Fibroblast of lung (primary cell): ENCODE data around the gene NLRP4. TPM values are rescaled to one million over a fixed set of nuclear protein-coding genes. Genes with fewer than 3 reads are reported as not detected.

Experiments used
- DNase-seq, 2 donors: peaks; one replicate each; pipeline versions ENCODE4 v3.0.0 to v3.0.0-alpha.2; 2010; ENCODE audit warnings: low read depth in 2 of 2
- H2AFZ ChIP-seq: 2 replicates; pipeline ENCODE4 v1.5.1; 2012; ENCODE audit warnings: low read length, control low read depth, inconsistent platforms
- H3K27ac ChIP-seq: 2 replicates; pipeline ENCODE4 v1.5.1; 2011; ENCODE audit warnings: low read length, control low read depth; ENCODE audit not compliant: insufficient read depth
- H3K27me3 ChIP-seq: 2 replicates; pipeline ENCODE4 v1.5.1; 2011; ENCODE audit warnings: mild to moderate bottlenecking, low read length; ENCODE audit not compliant: control insufficient read depth, insufficient read depth
- H3K36me3 ChIP-seq: 2 replicates; pipeline ENCODE4 v1.5.1; 2011; ENCODE audit warnings: low read length; ENCODE audit not compliant: control insufficient read depth, insufficient read depth
- H3K4me1 ChIP-seq: 2 replicates; pipeline ENCODE4 v1.5.1; 2011; ENCODE audit warnings: low read length; ENCODE audit not compliant: control insufficient read depth, insufficient read depth; ENCODE audit errors: extremely low read depth
- H3K4me2 ChIP-seq: 2 replicates; pipeline ENCODE4 v1.5.1; 2011; ENCODE audit warnings: low read length, control low read depth; ENCODE audit not compliant: insufficient read depth; ENCODE audit errors: extremely low read depth
- H3K4me3 ChIP-seq, 4 experiments: fragments of 200-600 bp in 1 of 4; sonication (generic) in 1 of 4; replicated peaks in 1 of 4; 2 replicates each; pipeline ENCODE4 v1.5.1; 2011 to 2016; ENCODE audit warnings: low read length in 4 of 4, low read depth in 3 of 4, mild to moderate bottlenecking in 3 of 4, control low read depth in 2 of 4, inconsistent platforms in 1 of 4, mixed read lengths in 1 of 4; ENCODE audit not compliant: insufficient read depth in 1 of 4; ENCODE audit errors: control extremely low read depth in 1 of 4
- H3K79me2 ChIP-seq: 2 replicates; pipeline ENCODE4 v1.5.1; 2012; ENCODE audit warnings: mild to moderate bottlenecking, low read length, inconsistent platforms; ENCODE audit not compliant: control insufficient read depth, insufficient read depth
- H3K9ac ChIP-seq: 2 replicates; pipeline ENCODE4 v1.5.1; 2011; ENCODE audit warnings: mild to moderate bottlenecking, low read length, control low read depth; ENCODE audit not compliant: insufficient read depth
- H3K9me3 ChIP-seq: 2 replicates; pipeline ENCODE4 v1.5.1; 2012; ENCODE audit warnings: low read depth, low read length; ENCODE audit not compliant: control insufficient read depth, insufficient read depth
- H4K20me1 ChIP-seq: 2 replicates; pipeline ENCODE4 v1.5.1; 2011; ENCODE audit warnings: low read length; ENCODE audit not compliant: control insufficient read depth, insufficient read depth; ENCODE audit errors: extremely low read depth
- EZH2 ChIP-seq: IDR thresholded peaks from 2 replicates; pipeline ENCODE4 v1.5.1; 2012; ENCODE audit warnings: low read length, control low read depth, mild to moderate bottlenecking; ENCODE audit errors: missing control alignments
- polyA plus RNA-seq, 2 donors: library from polyadenylated mRNA; depleted of rRNA in 1 of 2; stranded (reverse) in 1 of 2; unstranded in 1 of 2; fragments of >200 nt; gene quantifications; 2 replicates each; pipeline ENCODE4 v1.2.1, GENCODE V29; 2011 to 2012; ENCODE audit warnings: missing spikeins in 1 of 2
- total RNA-seq: library from RNA; depleted of rRNA; stranded (reverse); fragments of >200 nt; gene quantifications from 2 replicates; pipeline ENCODE4 v1.2.1, GENCODE V29; 2014
- TF ChIP-seq, protein P1 (sequence below), 2 donors: IDR thresholded peaks in 1 of 2; conservative IDR thresholded peaks in 1 of 2; 1 replicate in 1 of 2; 2 replicates in 1 of 2; pipeline ENCODE4 v1.5.1; 2011 to 2012; ENCODE audit warnings: low read length in 2 of 2, control low read depth in 1 of 2, inconsistent platforms in 1 of 2, low read depth in 1 of 2, mild to moderate bottlenecking in 1 of 2

The NLRP4 gene
- total and polyA plus RNA-seq, 2 donors (not counting 1 experiment from before 2014, with no cell fraction given): not detected

GRCh38 chr19:55857149-55857548, 20.8 kb downstream of the NLRP4 start:
- H3K4me3 ChIP-seq: no peak overlapping the region
- no peaks in the 10 kb centered on the region for H3K27me3 ChIP-seq
- no peak overlapping the region for H3K4me2 ChIP-seq
- no peaks in the 10 kb centered on the region for H3K4me1 ChIP-seq
- H3K79me2 ChIP-seq: no peaks in the 10 kb centered on the region
- no peak for DNase-seq
- no peaks in the 10 kb centered on the region for H4K20me1 ChIP-seq
- H3K9ac ChIP-seq: no peak overlapping the region
- H3K36me3 ChIP-seq: no peaks in the 10 kb centered on the region
- no peak overlapping the region for H2AFZ ChIP-seq
- no peak for TF ChIP-seq EZH2
- TF ChIP-seq, protein P1, sequence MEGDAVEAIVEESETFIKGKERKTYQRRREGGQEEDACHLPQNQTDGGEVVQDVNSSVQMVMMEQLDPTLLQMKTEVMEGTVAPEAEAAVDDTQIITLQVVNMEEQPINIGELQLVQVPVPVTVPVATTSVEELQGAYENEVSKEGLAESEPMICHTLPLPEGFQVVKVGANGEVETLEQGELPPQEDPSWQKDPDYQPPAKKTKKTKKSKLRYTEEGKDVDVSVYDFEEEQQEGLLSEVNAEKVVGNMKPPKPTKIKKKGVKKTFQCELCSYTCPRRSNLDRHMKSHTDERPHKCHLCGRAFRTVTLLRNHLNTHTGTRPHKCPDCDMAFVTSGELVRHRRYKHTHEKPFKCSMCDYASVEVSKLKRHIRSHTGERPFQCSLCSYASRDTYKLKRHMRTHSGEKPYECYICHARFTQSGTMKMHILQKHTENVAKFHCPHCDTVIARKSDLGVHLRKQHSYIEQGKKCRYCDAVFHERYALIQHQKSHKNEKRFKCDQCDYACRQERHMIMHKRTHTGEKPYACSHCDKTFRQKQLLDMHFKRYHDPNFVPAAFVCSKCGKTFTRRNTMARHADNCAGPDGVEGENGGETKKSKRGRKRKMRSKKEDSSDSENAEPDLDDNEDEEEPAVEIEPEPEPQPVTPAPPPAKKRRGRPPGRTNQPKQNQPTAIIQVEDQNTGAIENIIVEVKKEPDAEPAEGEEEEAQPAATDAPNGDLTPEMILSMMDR (conservative IDR thresholded peaks at IDR 0.05 in 1 of 2, IDR thresholded peaks at IDR 0.05 in 1 of 2; ENCODE audit: low read depth in 1 of 2, low read length in 2 of 2): no peak
- H3K27ac ChIP-seq: no peak overlapping the region
- H3K9me3 ChIP-seq: no peaks in the 10 kb centered on the region

DNA sequence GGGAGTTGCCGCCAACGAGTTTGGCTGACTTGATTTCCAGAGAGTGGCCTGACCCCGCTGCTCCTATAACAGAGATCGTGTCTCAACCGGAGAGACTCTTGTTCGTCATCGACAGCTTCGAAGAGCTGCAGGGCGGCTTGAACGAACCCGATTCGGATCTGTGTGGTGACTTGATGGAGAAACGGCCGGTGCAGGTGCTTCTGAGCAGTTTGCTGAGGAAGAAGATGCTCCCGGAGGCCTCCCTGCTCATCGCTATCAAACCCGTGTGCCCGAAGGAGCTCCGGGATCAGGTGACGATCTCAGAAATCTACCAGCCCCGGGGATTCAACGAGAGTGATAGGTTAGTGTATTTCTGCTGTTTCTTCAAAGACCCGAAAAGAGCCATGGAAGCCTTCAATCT, 21.6 kb downstream of the NLRP4 start:
- Histone ChIP-seq H3K4me3 (no peak overlapping the region), H4K20me1 (no peaks in the 10 kb centered on the region), H3K9me3 (no peaks in the 10 kb centered on the region), H3K27me3 (no peaks in the 10 kb centered on the region), H3K79me2 (no peaks in the 10 kb centered on the region), H3K9ac (no peak overlapping the region), H2AFZ (no peak overlapping the region), H3K36me3 (no peaks in the 10 kb centered on the region), H3K27ac (no peak overlapping the region), H3K4me1 (no peaks in the 10 kb centered on the region), H3K4me2 (no peak overlapping the region)
- no peak for DNase-seq
- TF ChIP-seq, protein P1 (conservative IDR thresholded peaks at IDR 0.05 in 1 of 2, IDR thresholded peaks at IDR 0.05 in 1 of 2; ENCODE audit: low read depth in 1 of 2, low read length in 2 of 2): no peak
- no peak for TF ChIP-seq EZH2

DNA sequence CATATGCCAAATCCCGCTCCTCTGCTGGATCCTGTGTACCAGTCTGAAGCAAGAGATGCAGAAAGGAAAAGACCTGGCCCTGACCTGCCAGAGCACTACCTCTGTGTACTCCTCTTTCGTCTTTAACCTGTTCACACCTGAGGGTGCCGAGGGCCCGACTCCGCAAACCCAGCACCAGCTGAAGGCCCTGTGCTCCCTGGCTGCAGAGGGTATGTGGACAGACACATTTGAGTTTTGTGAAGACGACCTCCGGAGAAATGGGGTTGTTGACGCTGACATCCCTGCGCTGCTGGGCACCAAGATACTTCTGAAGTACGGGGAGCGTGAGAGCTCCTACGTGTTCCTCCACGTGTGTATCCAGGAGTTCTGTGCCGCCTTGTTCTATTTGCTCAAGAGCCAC, 22.1 kb downstream of the NLRP4 start:
- H4K20me1 ChIP-seq: no peaks in the 10 kb centered on the region
- H3K36me3 ChIP-seq: no peaks in the 10 kb centered on the region
- no peak for TF ChIP-seq EZH2
- TF ChIP-seq, protein P1 (conservative IDR thresholded peaks at IDR 0.05 in 1 of 2, IDR thresholded peaks at IDR 0.05 in 1 of 2; ENCODE audit: low read depth in 1 of 2, low read length in 2 of 2): no peak
- no peak overlapping the region for H3K9ac ChIP-seq
- no peak for DNase-seq
- no peak overlapping the region for H3K27ac ChIP-seq
- no peak overlapping the region for H2AFZ ChIP-seq
- no peaks in the 10 kb centered on the region for H3K79me2 ChIP-seq
- no peaks in the 10 kb centered on the region for H3K27me3 ChIP-seq
- H3K4me2 ChIP-seq: no peak overlapping the region
- no peaks in the 10 kb centered on the region for H3K4me1 ChIP-seq
- no peaks in the 10 kb centered on the region for H3K9me3 ChIP-seq
- H3K4me3 ChIP-seq: no peak overlapping the region
